ENCODE measurements around the gene CPB2. TPM values are rescaled to one million over a fixed set of nuclear protein-coding genes. Genes with fewer than 3 reads are reported as not detected.

Gene CPB2
- total and polyA plus RNA-seq, 2 of the 8 experiments (the other 6 are each of a cell fraction or from before 2014, with no cell fraction given), result not detected

DNA sequence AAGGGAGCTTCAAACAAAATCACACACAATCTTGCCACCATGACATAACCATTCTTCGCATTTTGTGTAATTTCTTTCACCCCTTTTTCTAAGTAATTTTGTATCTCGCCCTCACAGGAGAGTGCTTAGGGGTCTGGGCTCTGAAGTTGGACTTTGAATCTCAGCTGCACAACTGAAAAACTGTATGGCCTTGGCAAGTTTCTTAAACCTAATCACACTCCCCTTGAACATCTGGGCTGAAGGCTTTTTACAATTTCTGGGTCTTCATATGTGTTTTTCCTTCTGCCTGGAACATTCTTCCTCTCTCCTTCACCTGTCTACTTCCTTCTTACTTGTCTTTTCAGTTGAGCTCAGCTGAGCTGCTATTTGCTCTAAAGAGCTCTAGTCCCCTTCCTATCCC lies 24.3 kb upstream of the CPB2 start:
- no peak for FAIRE-seq
- H2AFZ ChIP-seq (ENCODE audit: low read length), result no peak overlapping the region
- no peak overlapping the region for H3K27ac ChIP-seq (ENCODE audit: low read depth, low read length)
- H4K91ac ChIP-seq (replicated peaks; ENCODE audit: insufficient read length, low read length), result no peak overlapping the region
- no peak overlapping the region for H2BK120ac ChIP-seq (replicated peaks; ENCODE audit: low read depth, low read length)
- H3K4me3 ChIP-seq (ENCODE audit: extremely low read depth in 1 of 4, insufficient read depth in 2 of 4, low read depth in 3 of 4, low read length in 4 of 4), result no peak overlapping the region
- H3K4me1 ChIP-seq (replicated peaks in 1 of 4; ENCODE audit: control insufficient read depth in 3 of 4, insufficient read depth in 4 of 4, low read length in 3 of 4), result no peaks in the 10 kb centered on the region
- no peak overlapping the region for H2BK5ac ChIP-seq (ENCODE audit: low read depth, low read length)
- no peak overlapping the region for H3K18ac ChIP-seq (ENCODE audit: extremely low read depth, low read length)
- H2AK5ac ChIP-seq (ENCODE audit: low read depth, low read length), result no peak overlapping the region
- H3K9me3 ChIP-seq (ENCODE audit: insufficient read depth in 2 of 2, low read depth in 1 of 2, low read length in 1 of 2), result no peaks in the 10 kb centered on the region
- no peaks in the 10 kb centered on the region for H4K20me1 ChIP-seq (replicated peaks in 1 of 2; ENCODE audit: control insufficient read depth in 1 of 2, insufficient read depth in 2 of 2, low read length in 2 of 2)
- no peak overlapping the region for H4K5ac ChIP-seq (ENCODE audit: insufficient read length, low read depth, low read length)
- no peak overlapping the region for H3K14ac ChIP-seq (ENCODE audit: insufficient read length)
- ChIA-PET POLR2A (ENCODE audit: partially characterized antibody) (no interaction called here), CTCF (ENCODE audit: partially characterized antibody) (interaction anchor here (0.7 to 1.9 kb wide), 3 partner anchors 10 to 30 kb away, joined by 4 to 8 read pairs (median 5); no protein-coding TSS in a partner anchor)
- no peak overlapping the region for H2BK15ac ChIP-seq (ENCODE audit: low read length)
- H3K36me3 ChIP-seq (ENCODE audit: control insufficient read depth in 2 of 4, insufficient read depth in 4 of 4, low read length in 3 of 4), result no peaks in the 10 kb centered on the region
- no peak overlapping the region for H2BK20ac ChIP-seq (ENCODE audit: low read length)
- no peak for DNase-seq (ENCODE audit: low read depth in 1 of 2, low spot score in 2 of 2)
- no peak overlapping the region for H3K4me2 ChIP-seq (ENCODE audit: insufficient read depth in 1 of 2, low read depth in 2 of 2, low read length in 2 of 2)
- H3K79me2 ChIP-seq (ENCODE audit: control insufficient read depth in 1 of 2, insufficient read depth in 2 of 2, low read length in 2 of 2), result no peaks in the 10 kb centered on the region
- WGBS, 2 experiments (ENCODE audit: extremely low coverage in 1 of 2, insufficient coverage in 1 of 2, insufficient read length in 1 of 2, insufficient replicate concordance in 2 of 2, low coverage in 1 of 2, low lambda C conversion rate in 2 of 2, missing lambda C conversion rate in 1 of 2), result 100% methylated on average over 2 of the region's 2 CpGs; no CpG with 5 or more reads in 1 of the 2 experiments
- H3K9ac ChIP-seq (replicated peaks in 1 of 4; ENCODE audit: extremely low read depth in 1 of 4, low read depth in 3 of 4, low read length in 3 of 4), result no peak overlapping the region
- H3K23ac ChIP-seq (ENCODE audit: insufficient read length), result no peak overlapping the region
- H3K27me3 ChIP-seq (replicated peaks in 1 of 4; ENCODE audit: control insufficient read depth in 3 of 4, extremely low read depth in 1 of 4, insufficient read depth in 3 of 4, low read length in 3 of 4), result no peaks in the 10 kb centered on the region
- H3K79me1 ChIP-seq (ENCODE audit: low read depth, low read length), result no peaks in the 10 kb centered on the region
- H3K4ac ChIP-seq (replicated peaks; ENCODE audit: insufficient read length, low read depth, low read length), result no peak overlapping the region
- H3K56ac ChIP-seq (replicated peaks; ENCODE audit: insufficient read length, low read depth, low read length), result no peak overlapping the region
- no peak overlapping the region for H4K8ac ChIP-seq (ENCODE audit: extremely low read depth, insufficient read depth, low read length)
- H3K23me2 ChIP-seq (ENCODE audit: low read depth, low read length), result no peaks in the 10 kb centered on the region
- no peak overlapping the region for H2BK12ac ChIP-seq (ENCODE audit: low read depth, low read length)
- TF ChIP-seq, protein P1, sequence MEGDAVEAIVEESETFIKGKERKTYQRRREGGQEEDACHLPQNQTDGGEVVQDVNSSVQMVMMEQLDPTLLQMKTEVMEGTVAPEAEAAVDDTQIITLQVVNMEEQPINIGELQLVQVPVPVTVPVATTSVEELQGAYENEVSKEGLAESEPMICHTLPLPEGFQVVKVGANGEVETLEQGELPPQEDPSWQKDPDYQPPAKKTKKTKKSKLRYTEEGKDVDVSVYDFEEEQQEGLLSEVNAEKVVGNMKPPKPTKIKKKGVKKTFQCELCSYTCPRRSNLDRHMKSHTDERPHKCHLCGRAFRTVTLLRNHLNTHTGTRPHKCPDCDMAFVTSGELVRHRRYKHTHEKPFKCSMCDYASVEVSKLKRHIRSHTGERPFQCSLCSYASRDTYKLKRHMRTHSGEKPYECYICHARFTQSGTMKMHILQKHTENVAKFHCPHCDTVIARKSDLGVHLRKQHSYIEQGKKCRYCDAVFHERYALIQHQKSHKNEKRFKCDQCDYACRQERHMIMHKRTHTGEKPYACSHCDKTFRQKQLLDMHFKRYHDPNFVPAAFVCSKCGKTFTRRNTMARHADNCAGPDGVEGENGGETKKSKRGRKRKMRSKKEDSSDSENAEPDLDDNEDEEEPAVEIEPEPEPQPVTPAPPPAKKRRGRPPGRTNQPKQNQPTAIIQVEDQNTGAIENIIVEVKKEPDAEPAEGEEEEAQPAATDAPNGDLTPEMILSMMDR (IDR thresholded peaks at IDR 0.05; ENCODE audit: control extremely low read depth in 1 of 3, insufficient read depth in 1 of 3, low read depth in 1 of 3, low read length in 3 of 3), result no peak
- no peak for TF ChIP-seq CHD1 (IDR thresholded peaks at IDR 0.05; ENCODE audit: low read depth, low read length)
- TF ChIP-seq, protein P2, sequence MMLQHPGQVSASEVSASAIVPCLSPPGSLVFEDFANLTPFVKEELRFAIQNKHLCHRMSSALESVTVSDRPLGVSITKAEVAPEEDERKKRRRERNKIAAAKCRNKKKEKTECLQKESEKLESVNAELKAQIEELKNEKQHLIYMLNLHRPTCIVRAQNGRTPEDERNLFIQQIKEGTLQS (IDR thresholded peaks at IDR 0.05; ENCODE audit: insufficient read depth, low read depth, low read length), result no peak
- no peak for TF ChIP-seq CTBP2 (IDR thresholded peaks at IDR 0.05; ENCODE audit: borderline replicate concordance, insufficient read depth, insufficient read length, low read length)
- no peak for TF ChIP-seq KDM4A (IDR thresholded peaks at IDR 0.05; ENCODE audit: low read depth, low read length, severe bottlenecking)
- TF ChIP-seq NANOG (IDR thresholded peaks at IDR 0.05; ENCODE audit: insufficient read depth, low read depth, low read length, poor library complexity, severe bottlenecking), result no peak
- TF ChIP-seq EZH2 (IDR thresholded peaks at IDR 0.05; ENCODE audit: low read depth, low read length, severe bottlenecking), result no peak
- no peak for TF ChIP-seq POLR2A (IDR thresholded peaks at IDR 0.05; ENCODE audit: control extremely low read depth in 1 of 2, low read depth in 2 of 2, low read length in 2 of 2)
- no peak for TF ChIP-seq CEBPB (IDR thresholded peaks at IDR 0.05; ENCODE audit: low read depth, low read length)
- no peak for TF ChIP-seq GTF2F1 (IDR thresholded peaks at IDR 0.05; ENCODE audit: borderline replicate concordance, low read depth, low read length)

Data from H1 (cell line).